Activated naive CD4-positive, alpha-beta T cell treated with anti-CD3 and anti-CD28 coated beads, Interleukin-2, amount 50 U/mL, for 24 hours (primary cell): ENCODE data around the gene HDC.

Source experiments
- H3K27ac Mint-ChIP-seq: one replicate; pipeline ENCODE4 v1.8.0; 2021; ENCODE audit warnings: mild to moderate bottlenecking, mixed read lengths
- H3K27me3 Mint-ChIP-seq: one replicate; pipeline ENCODE4 v1.8.0; 2021; ENCODE audit warnings: mixed read lengths
- H3K36me3 Mint-ChIP-seq: one replicate; pipeline ENCODE4 v1.8.0; 2021; ENCODE audit warnings: mixed read lengths
- H3K4me1 Mint-ChIP-seq: one replicate; pipeline ENCODE4 v1.8.0; 2021; ENCODE audit warnings: mixed read lengths
- H3K4me3 Mint-ChIP-seq: one replicate; pipeline ENCODE4 v1.8.0; 2021; ENCODE audit warnings: mild to moderate bottlenecking, mixed read lengths
- H3K9me3 Mint-ChIP-seq: one replicate; pipeline ENCODE4 v1.8.0; 2021; ENCODE audit warnings: mixed read lengths

Gene HDC

GRCh38 chr15:50262533-50262932 is 3.0 kb downstream of the HDC start:
- Mint-ChIP-seq H3K4me1 (peaks cover 48% of the 10 kb centered on the region), H3K27me3 (no peaks in the 10 kb centered on the region), H3K4me3 (peak overlapping the region; percentile 23), H3K36me3 (no peaks in the 10 kb centered on the region), H3K9me3 (no peaks in the 10 kb centered on the region), H3K27ac (peak overlapping the region; percentile 85)

GRCh38 chr15:50261981-50262380 is 3.5 kb downstream of the HDC start:
- Mint-ChIP-seq H3K9me3 (no peaks in the 10 kb centered on the region), H3K4me3 (no peak overlapping the region), H3K27ac (peak overlapping the region; percentile 82), H3K27me3 (no peaks in the 10 kb centered on the region), H3K4me1 (peaks cover 48% of the 10 kb centered on the region), H3K36me3 (no peaks in the 10 kb centered on the region)

GRCh38 chr15:50260969-50261496 is 4.5 kb downstream of the HDC start:
- Mint-ChIP-seq H3K27ac (peak overlapping the region; percentile 94), H3K27me3 (no peaks in the 10 kb centered on the region)

GRCh38 chr15:50259276-50259675 is 6.2 kb downstream of the HDC start:
- Mint-ChIP-seq H3K4me3 (no peak overlapping the region), H3K27me3 (no peaks in the 10 kb centered on the region), H3K36me3 (no peaks in the 10 kb centered on the region), H3K9me3 (no peaks in the 10 kb centered on the region), H3K4me1 (peaks cover 46% of the 10 kb centered on the region), H3K27ac (peak overlapping the region; percentile 36)

More at GRCh38 chr15:50260969-50261496, 4.5 kb downstream of the HDC start:
- Mint-ChIP-seq H3K4me3 (peak overlapping the region; percentile 60), H3K4me1 (peaks cover 48% of the 10 kb centered on the region), H3K36me3 (no peaks in the 10 kb centered on the region), H3K9me3 (no peaks in the 10 kb centered on the region)

GRCh38 chr15:50257924-50258323 is 7.6 kb downstream of the HDC start:
- Mint-ChIP-seq H3K27me3 (no peaks in the 10 kb centered on the region), H3K4me3 (no peak overlapping the region), H3K27ac (no peak overlapping the region), H3K36me3 (no peaks in the 10 kb centered on the region), H3K9me3 (no peaks in the 10 kb centered on the region), H3K4me1 (peaks cover 35% of the 10 kb centered on the region)

GRCh38 chr15:50257332-50257731 is 8.2 kb downstream of the HDC start:
- no peaks in the 10 kb centered on the region for H3K36me3 Mint-ChIP-seq
- no peak overlapping the region for H3K4me3 Mint-ChIP-seq
- no peaks in the 10 kb centered on the region for H3K27me3 Mint-ChIP-seq
- peak overlapping the region; percentile 18 for H3K27ac Mint-ChIP-seq
- H3K9me3 Mint-ChIP-seq, result no peaks in the 10 kb centered on the region
- peaks cover 29% of the 10 kb centered on the region for H3K4me1 Mint-ChIP-seq

- Mint-ChIP-seq H3K4me3 (no peak overlapping the region), H3K27me3 (no peaks in the 10 kb centered on the region), H3K4me1 (peaks cover 21% of the 10 kb centered on the region), H3K9me3 (no peaks in the 10 kb centered on the region), H3K36me3 (no peaks in the 10 kb centered on the region), H3K27ac (no peak overlapping the region)
These were observed 9.1 kb downstream of the HDC start for GRCh38 chr15:50256188-50257041.

- H3K27me3 Mint-ChIP-seq, result no peaks in the 10 kb centered on the region
- H3K4me3 Mint-ChIP-seq, result no peak overlapping the region
- no peaks in the 10 kb centered on the region for H3K36me3 Mint-ChIP-seq
- no peaks in the 10 kb centered on the region for H3K9me3 Mint-ChIP-seq
- no peak overlapping the region for H3K27ac Mint-ChIP-seq
- H3K4me1 Mint-ChIP-seq, result peaks cover 19% of the 10 kb centered on the region
These were observed 13.0 kb downstream of the HDC start for GRCh38 chr15:50252556-50252955.

GRCh38 chr15:50251638-50252182 is 13.8 kb downstream of the HDC start:
- H3K27me3 Mint-ChIP-seq, result no peaks in the 10 kb centered on the region
- H3K4me1 Mint-ChIP-seq, result peaks cover 22% of the 10 kb centered on the region
- H3K36me3 Mint-ChIP-seq, result no peaks in the 10 kb centered on the region
- H3K9me3 Mint-ChIP-seq, result no peaks in the 10 kb centered on the region
- H3K4me3 Mint-ChIP-seq, result no peak overlapping the region
- H3K27ac Mint-ChIP-seq, result no peak overlapping the region

- Mint-ChIP-seq H3K9me3 (no peaks in the 10 kb centered on the region), H3K36me3 (no peaks in the 10 kb centered on the region), H3K4me3 (no peak overlapping the region), H3K27me3 (no peaks in the 10 kb centered on the region), H3K4me1 (peaks cover 22% of the 10 kb centered on the region), H3K27ac (no peak overlapping the region)
These were observed 14.6 kb downstream of the HDC start for GRCh38 chr15:50250760-50251394.

GRCh38 chr15:50249704-50250103 is 15.8 kb downstream of the HDC start:
- H3K36me3 Mint-ChIP-seq, result no peaks in the 10 kb centered on the region
- peak overlapping the region; percentile 67 for H3K27ac Mint-ChIP-seq
- peaks cover 22% of the 10 kb centered on the region for H3K4me1 Mint-ChIP-seq
- H3K27me3 Mint-ChIP-seq, result no peaks in the 10 kb centered on the region
- no peaks in the 10 kb centered on the region for H3K9me3 Mint-ChIP-seq
- no peak overlapping the region for H3K4me3 Mint-ChIP-seq

- Mint-ChIP-seq H3K4me1 (peaks cover 22% of the 10 kb centered on the region), H3K4me3 (peak overlapping the region; percentile 61), H3K27ac (peak overlapping the region; percentile 87), H3K36me3 (no peaks in the 10 kb centered on the region), H3K27me3 (no peaks in the 10 kb centered on the region), H3K9me3 (no peaks in the 10 kb centered on the region)
These were observed 16.4 kb downstream of the HDC start for GRCh38 chr15:50248994-50249582.

GRCh38 chr15:50247819-50248655 is 17.5 kb downstream of the HDC start:
- H3K9me3 Mint-ChIP-seq, result no peaks in the 10 kb centered on the region
- H3K27ac Mint-ChIP-seq, result peak overlapping the region; percentile 87
- H3K36me3 Mint-ChIP-seq, result no peaks in the 10 kb centered on the region
- H3K4me3 Mint-ChIP-seq, result peak overlapping the region; percentile 69
- peaks cover 22% of the 10 kb centered on the region for H3K4me1 Mint-ChIP-seq
- H3K27me3 Mint-ChIP-seq, result no peaks in the 10 kb centered on the region

GRCh38 chr15:50246631-50247030 is 18.9 kb downstream of the HDC start:
- Mint-ChIP-seq H3K4me3 (no peak overlapping the region), H3K9me3 (no peaks in the 10 kb centered on the region), H3K27me3 (no peaks in the 10 kb centered on the region)

More at GRCh38 chr15:50246631-50247030, 18.9 kb downstream of the HDC start:
- H3K27ac Mint-ChIP-seq, result no peak overlapping the region
- H3K36me3 Mint-ChIP-seq, result no peaks in the 10 kb centered on the region
- H3K4me1 Mint-ChIP-seq, result peaks cover 22% of the 10 kb centered on the region
